Mammary epithelial cell (primary cell): ENCODE data around the gene SPSB3.

Source experiments
- EZH2 ChIP-seq: IDR thresholded peaks from 2 replicates; pipeline ENCODE4 v1.6.1; 2012; ENCODE audit warnings: low read length, inconsistent platforms, borderline replicate concordance
- TF ChIP-seq, protein P1 (sequence below), 2 donors: IDR thresholded peaks in 1 of 2; conservative IDR thresholded peaks in 1 of 2; 2 replicates each; pipeline ENCODE4 v1.5.1; 2011 to 2012; ENCODE audit warnings: inconsistent platforms in 2 of 2, low read length in 2 of 2, mild to moderate bottlenecking in 2 of 2, control low read depth in 1 of 2, low read depth in 1 of 2; ENCODE audit not compliant: insufficient read depth in 1 of 2; ENCODE audit errors: extremely low read depth in 1 of 2

GRCh38 chr16:1734816-1735215 lies 47.6 kb downstream of the SPSB3 start:
- TF ChIP-seq, protein P1, sequence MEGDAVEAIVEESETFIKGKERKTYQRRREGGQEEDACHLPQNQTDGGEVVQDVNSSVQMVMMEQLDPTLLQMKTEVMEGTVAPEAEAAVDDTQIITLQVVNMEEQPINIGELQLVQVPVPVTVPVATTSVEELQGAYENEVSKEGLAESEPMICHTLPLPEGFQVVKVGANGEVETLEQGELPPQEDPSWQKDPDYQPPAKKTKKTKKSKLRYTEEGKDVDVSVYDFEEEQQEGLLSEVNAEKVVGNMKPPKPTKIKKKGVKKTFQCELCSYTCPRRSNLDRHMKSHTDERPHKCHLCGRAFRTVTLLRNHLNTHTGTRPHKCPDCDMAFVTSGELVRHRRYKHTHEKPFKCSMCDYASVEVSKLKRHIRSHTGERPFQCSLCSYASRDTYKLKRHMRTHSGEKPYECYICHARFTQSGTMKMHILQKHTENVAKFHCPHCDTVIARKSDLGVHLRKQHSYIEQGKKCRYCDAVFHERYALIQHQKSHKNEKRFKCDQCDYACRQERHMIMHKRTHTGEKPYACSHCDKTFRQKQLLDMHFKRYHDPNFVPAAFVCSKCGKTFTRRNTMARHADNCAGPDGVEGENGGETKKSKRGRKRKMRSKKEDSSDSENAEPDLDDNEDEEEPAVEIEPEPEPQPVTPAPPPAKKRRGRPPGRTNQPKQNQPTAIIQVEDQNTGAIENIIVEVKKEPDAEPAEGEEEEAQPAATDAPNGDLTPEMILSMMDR (conservative IDR thresholded peaks at IDR 0.05 in 1 of 2, IDR thresholded peaks at IDR 0.05 in 1 of 2; ENCODE audit: extremely low read depth in 1 of 2, insufficient read depth in 1 of 2, low read depth in 1 of 2, low read length in 2 of 2) = no peak
- TF ChIP-seq EZH2 = no peak
